GM23338 (cell line): Measurements from ENCODE around the gene FEM1A. TPM values are rescaled to one million over a fixed set of nuclear protein-coding genes. Genes with fewer than 3 reads are reported as not detected.

Experiments
- ATAC-seq: fragments of 200-7000 bp; cut with Tn5 transposase; 3 replicates; pipeline ENCODE4 v1.9.1; 2020
- DNase-seq: peaks from one replicate; pipeline ENCODE4 v3.0.0-alpha.2; 2015; ENCODE audit warnings: low spot score
- H2AFZ ChIP-seq: fragments of 200-600 bp; sonication (generic); 2 replicates; pipeline ENCODE4 v1.8.0; 2016; ENCODE audit warnings: antibody characterized with exemption, mild to moderate bottlenecking, moderate library complexity
- H3F3A ChIP-seq: fragments of 200-600 bp; sonication (generic); replicated peaks from 2 replicates; pipeline ENCODE4 v1.8.0; 2017; ENCODE audit warnings: antibody characterized with exemption, mixed run types, low read depth
- H3K27ac ChIP-seq: fragments of 200-600 bp; sonication (generic); 2 replicates; pipeline ENCODE4 v1.6.1; 2016; ENCODE audit warnings: low read depth
- H3K27me3 ChIP-seq: fragments of 200-600 bp; sonication (generic); 2 replicates; pipeline ENCODE4 v1.8.0; 2016; ENCODE audit warnings: mild to moderate bottlenecking, mixed run types, moderate library complexity; ENCODE audit not compliant: insufficient read depth
- H3K36me3 ChIP-seq: fragments of 200-600 bp; sonication (generic); 2 replicates; pipeline ENCODE4 v1.8.0; 2016; ENCODE audit warnings: mild to moderate bottlenecking; ENCODE audit not compliant: insufficient read depth
- H3K4me1 ChIP-seq: fragments of 200-600 bp; sonication (generic); 2 replicates; pipeline ENCODE4 v1.8.0; 2016; ENCODE audit warnings: mild to moderate bottlenecking, moderate library complexity; ENCODE audit not compliant: insufficient read depth
- H3K4me2 ChIP-seq: fragments of 200-600 bp; sonication (generic); 2 replicates; pipeline ENCODE4 v1.7.1; 2017; ENCODE audit warnings: mixed run types
- H3K4me3 ChIP-seq: fragments of 200-600 bp; sonication (generic); 2 replicates; pipeline ENCODE4 v1.6.1; 2016; ENCODE audit warnings: mixed run types
- H3K79me2 ChIP-seq: fragments of 200-600 bp; sonication (generic); replicated peaks from 2 replicates; pipeline ENCODE4 v1.8.0; 2017; ENCODE audit warnings: mild to moderate bottlenecking; ENCODE audit not compliant: insufficient read depth
- H3K9me2 ChIP-seq: fragments of 200-600 bp; sonication (generic); 2 replicates; pipeline ENCODE4 v1.8.0; 2017; ENCODE audit not compliant: insufficient read depth
- H4K20me1 ChIP-seq: fragments of 200-600 bp; sonication (generic); replicated peaks from 2 replicates; pipeline ENCODE4 v1.8.0; 2017; ENCODE audit warnings: mild to moderate bottlenecking; ENCODE audit not compliant: insufficient read depth
- H3K27ac Mint-ChIP-seq: 2 replicates; pipeline ENCODE4 v1.8.0; 2020; ENCODE audit warnings: inconsistent platforms, mild to moderate bottlenecking, moderate library complexity, mixed read lengths
- H3K27me3 Mint-ChIP-seq: 3 replicates; pipeline ENCODE4 v1.8.0; 2022; ENCODE audit warnings: low read depth, mild to moderate bottlenecking, moderate library complexity, mixed read lengths, inconsistent platforms; ENCODE audit not compliant: insufficient read depth, poor library complexity
- H3K36me3 Mint-ChIP-seq: 3 replicates; pipeline ENCODE4 v1.8.0; 2021; ENCODE audit warnings: low read depth, mild to moderate bottlenecking, inconsistent platforms, moderate library complexity, mixed read lengths
- H3K4me1 Mint-ChIP-seq: 3 replicates; pipeline ENCODE4 v1.8.0; 2020; ENCODE audit warnings: mild to moderate bottlenecking, inconsistent platforms, mixed read lengths
- H3K4me3 Mint-ChIP-seq: 3 replicates; pipeline ENCODE4 v1.8.0; 2021; ENCODE audit warnings: moderate library complexity, mild to moderate bottlenecking, inconsistent platforms, mixed read lengths
- H3K9me3 Mint-ChIP-seq: 3 replicates; pipeline ENCODE4 v1.8.0; 2020; ENCODE audit warnings: moderate library complexity, mild to moderate bottlenecking, inconsistent platforms, mixed read lengths
- ETS1 ChIP-seq: IDR thresholded peaks from 2 replicates; pipeline ENCODE4 v1.6.1; 2016; ENCODE audit warnings: antibody characterized with exemption
- EZH2 ChIP-seq: fragments of 200-600 bp; sonication (generic); IDR thresholded peaks from one replicate; pipeline ENCODE4 v1.8.0; 2017; ENCODE audit warnings: antibody characterized with exemption, mild to moderate bottlenecking, low read depth; ENCODE audit not compliant: unreplicated experiment
- POLR2AphosphoS5 ChIP-seq: IDR thresholded peaks from 2 replicates; pipeline ENCODE4 v1.6.1; 2016; ENCODE audit warnings: antibody characterized with exemption, low read depth
- ZNF114 ChIP-seq: fragments of 250-450 bp; sonication (Bioruptor Pico); IDR thresholded peaks from 2 replicates; pipeline ENCODE4 v1.5.0; 2020; ENCODE audit warnings: mild to moderate bottlenecking, moderate library complexity
- ZNF462 ChIP-seq: fragments of 250-450 bp; sonication (Bioruptor Pico); IDR thresholded peaks from 2 replicates; pipeline ENCODE4 v1.5.0; 2020; ENCODE audit warnings: mild to moderate bottlenecking, moderate library complexity
- polyA plus RNA-seq: library from polyadenylated mRNA; unstranded; fragments of >200 nt; fragmentation: Nextera tagmentation; extraction: Ambion mirVana; gene quantifications from 2 replicates; pipeline ENCODE4 v1.2.1, GENCODE V29; 2016
- total RNA-seq: library from RNA; depleted of rRNA; stranded (reverse); fragments of >200 nt; shearing (Covaris generic); gene quantifications from 2 replicates; pipeline ENCODE4 v1.2.3, GENCODE V29; 2014

Gene FEM1A
- total and polyA plus RNA-seq, 2 experiments from 2014 or later, result 0.87 to 16.5 TPM

GRCh38 chr19:4815426-4816201 lies 24.1 kb downstream of the FEM1A start:
- no peaks in the 10 kb centered on the region for H4K20me1 ChIP-seq
- Mint-ChIP-seq H3K4me1 (no peaks in the 10 kb centered on the region; the same call in 2 of the 3 replicates), H3K27ac (no peak overlapping the region), H3K36me3 (peaks cover 6% of the 10 kb centered on the region; the same call in 2 of the 3 replicates), H3K27me3 (peaks cover 31% of the 10 kb centered on the region), H3K9me3 (peaks cover 20% of the 10 kb centered on the region), H3K4me3 (peak overlapping the region; percentile 19)
- no peaks in the 10 kb centered on the region for H3K79me2 ChIP-seq
- DNase-seq (peak; percentile 98), ATAC-seq (peak; percentile 86)
- TF ChIP-seq ZNF114 (CRISPR knock-in tag), result no peak
- no peak for TF ChIP-seq EZH2
- peak; percentile 30; the same call in 1 of the 2 replicates for TF ChIP-seq POLR2AphosphoS5
- TF ChIP-seq ETS1, result peak; percentile 82
- TF ChIP-seq ZNF462, result no peak
- H3K4me3 ChIP-seq, result no peak overlapping the region
- H3K4me2 ChIP-seq, result no peak overlapping the region
- H3K36me3 ChIP-seq, result no peaks in the 10 kb centered on the region
- H2AFZ ChIP-seq, result peak overlapping the region; percentile 94
- peaks cover 5% of the 10 kb centered on the region; the same call in 1 of the 2 replicates for H3K9me2 ChIP-seq
- peaks cover 5% of the 10 kb centered on the region; the same call in 1 of the 2 replicates for H3K27me3 ChIP-seq
- H3K27ac ChIP-seq, result no peak overlapping the region
- no peaks in the 10 kb centered on the region for H3K4me1 ChIP-seq
- H3F3A ChIP-seq, result no peaks in the 10 kb centered on the region; the same call in 1 of the 2 replicates
